Measurements from ENCODE around the gene IQSEC1.

Gene IQSEC1

GRCh38 chr3:13013151-13013561 is 60.1 kb downstream of the IQSEC1 start:
- H3K4me3 ChIP-seq (ENCODE audit: low read length): no peak overlapping the region
- peaks cover 9% of the 10 kb centered on the region for H3K4me1 ChIP-seq (ENCODE audit: control insufficient read depth, low read depth, low read length)
- no peak overlapping the region for H3K9ac ChIP-seq (ENCODE audit: low read length)
- H3K9me3 ChIP-seq (ENCODE audit: control insufficient read depth, low read depth, low read length): no peaks in the 10 kb centered on the region
- H3K27ac ChIP-seq (ENCODE audit: low read length): no peak overlapping the region
- H3K27me3 ChIP-seq (ENCODE audit: control insufficient read depth, insufficient read depth, low read length): no peaks in the 10 kb centered on the region
- no peaks in the 10 kb centered on the region for H3K36me3 ChIP-seq (ENCODE audit: control insufficient read depth, low read depth, low read length)

DNA sequence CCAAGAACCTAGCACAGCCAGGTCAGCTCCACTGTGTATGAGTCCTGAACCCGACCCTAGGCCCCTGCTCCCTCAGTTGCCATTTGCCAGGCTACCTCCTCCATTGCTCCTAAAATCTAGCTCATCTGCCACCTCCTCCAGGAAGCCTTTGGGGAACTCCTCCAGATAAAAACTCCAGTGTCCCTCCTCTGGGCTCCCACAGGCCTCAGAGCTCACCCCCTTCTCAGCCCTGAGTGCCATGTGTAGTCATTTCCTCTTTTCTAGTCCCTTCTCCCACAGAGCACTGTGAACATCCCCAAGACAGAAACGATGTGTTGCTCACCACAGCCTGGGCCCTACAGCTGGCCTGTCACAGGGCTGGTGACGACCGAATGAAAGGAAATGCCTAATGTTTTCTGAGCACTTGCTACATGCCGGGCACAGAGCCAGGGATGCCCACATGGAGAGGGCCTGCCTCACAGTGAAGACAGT is 61.0 kb downstream of the IQSEC1 start:
- H3K36me3 ChIP-seq (ENCODE audit: control insufficient read depth, low read depth, low read length): no peaks in the 10 kb centered on the region
- no peaks in the 10 kb centered on the region for H3K9me3 ChIP-seq (ENCODE audit: control insufficient read depth, low read depth, low read length)
- H3K4me3 ChIP-seq (ENCODE audit: low read length): no peak overlapping the region
- H3K4me1 ChIP-seq (ENCODE audit: control insufficient read depth, low read depth, low read length): peaks cover 4% of the 10 kb centered on the region
- H3K27me3 ChIP-seq (ENCODE audit: control insufficient read depth, insufficient read depth, low read length): no peaks in the 10 kb centered on the region
- H3K9ac ChIP-seq (ENCODE audit: low read length): no peak overlapping the region
- no peak overlapping the region for H3K27ac ChIP-seq (ENCODE audit: low read length)

DNA sequence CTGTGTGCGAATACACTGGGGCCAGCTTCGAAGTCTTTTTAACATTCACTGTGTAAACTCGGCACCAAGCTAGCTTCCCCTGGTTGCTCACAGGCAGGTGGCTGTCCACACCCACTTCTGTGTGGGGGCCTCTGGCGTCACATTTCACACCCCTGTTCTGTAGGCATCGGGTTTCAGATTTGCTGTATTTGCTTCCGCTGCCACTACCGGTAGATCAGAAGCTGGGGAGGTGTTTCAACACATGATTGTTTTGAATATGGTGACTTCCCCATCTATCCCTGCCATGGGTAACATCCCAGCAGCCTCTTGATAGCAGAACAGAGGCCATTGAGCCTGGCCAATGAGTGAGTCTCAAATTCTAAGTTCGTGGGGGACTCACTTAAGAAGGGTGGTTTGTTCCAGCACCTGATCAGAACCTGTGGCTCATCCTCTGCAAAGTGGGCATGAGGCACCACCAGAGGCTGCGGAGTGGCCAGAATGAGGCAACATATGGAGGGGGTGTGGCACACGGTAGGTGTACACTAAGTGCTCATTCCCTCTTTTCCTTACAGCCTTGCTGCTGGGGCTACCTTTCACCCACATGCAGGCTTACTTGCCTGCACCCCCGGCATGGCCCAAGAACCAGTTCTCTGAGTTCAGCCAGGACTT is 61.5 kb downstream of the IQSEC1 start:
- Histone ChIP-seq H3K36me3 (ENCODE audit: control insufficient read depth, low read depth, low read length) (no peaks in the 10 kb centered on the region), H3K27me3 (ENCODE audit: control insufficient read depth, insufficient read depth, low read length) (no peaks in the 10 kb centered on the region), H3K4me1 (ENCODE audit: control insufficient read depth, low read depth, low read length) (peaks cover 4% of the 10 kb centered on the region), H3K9me3 (ENCODE audit: control insufficient read depth, low read depth, low read length) (no peaks in the 10 kb centered on the region), H3K27ac (ENCODE audit: low read length) (no peak overlapping the region), H3K9ac (ENCODE audit: low read length) (no peak overlapping the region), H3K4me3 (ENCODE audit: low read length) (no peak overlapping the region)

- H3K4me1 ChIP-seq (ENCODE audit: control insufficient read depth, low read depth, low read length): no peaks in the 10 kb centered on the region
- no peaks in the 10 kb centered on the region for H3K36me3 ChIP-seq (ENCODE audit: control insufficient read depth, low read depth, low read length)
- no peak overlapping the region for H3K9ac ChIP-seq (ENCODE audit: low read length)
- H3K27ac ChIP-seq (ENCODE audit: low read length): no peak overlapping the region
- H3K4me3 ChIP-seq (ENCODE audit: low read length): no peak overlapping the region
- H3K9me3 ChIP-seq (ENCODE audit: control insufficient read depth, low read depth, low read length): no peaks in the 10 kb centered on the region
- no peaks in the 10 kb centered on the region for H3K27me3 ChIP-seq (ENCODE audit: control insufficient read depth, insufficient read depth, low read length)
These were observed 62.3 kb downstream of the IQSEC1 start for GRCh38 chr3:13010780-13011572.

- Histone ChIP-seq H3K27me3 (ENCODE audit: control insufficient read depth, insufficient read depth, low read length) (no peaks in the 10 kb centered on the region), H3K4me1 (ENCODE audit: control insufficient read depth, low read depth, low read length) (no peaks in the 10 kb centered on the region), H3K36me3 (ENCODE audit: control insufficient read depth, low read depth, low read length) (no peaks in the 10 kb centered on the region), H3K27ac (ENCODE audit: low read length) (no peak overlapping the region), H3K4me3 (ENCODE audit: low read length) (no peak overlapping the region), H3K9ac (ENCODE audit: low read length) (no peak overlapping the region), H3K9me3 (ENCODE audit: control insufficient read depth, low read depth, low read length) (no peaks in the 10 kb centered on the region)
These were observed 63.3 kb downstream of the IQSEC1 start for GRCh38 chr3:13009946-13010315.

GRCh38 chr3:13009132-13009945 is 63.9 kb downstream of the IQSEC1 start:
- H3K27me3 ChIP-seq (ENCODE audit: control insufficient read depth, insufficient read depth, low read length): no peaks in the 10 kb centered on the region
- no peak overlapping the region for H3K9ac ChIP-seq (ENCODE audit: low read length)
- no peak overlapping the region for H3K4me3 ChIP-seq (ENCODE audit: low read length)
- no peaks in the 10 kb centered on the region for H3K9me3 ChIP-seq (ENCODE audit: control insufficient read depth, low read depth, low read length)
- H3K4me1 ChIP-seq (ENCODE audit: control insufficient read depth, low read depth, low read length): peaks cover 3% of the 10 kb centered on the region
- no peaks in the 10 kb centered on the region for H3K36me3 ChIP-seq (ENCODE audit: control insufficient read depth, low read depth, low read length)
- H3K27ac ChIP-seq (ENCODE audit: low read length): no peak overlapping the region

- Histone ChIP-seq H3K9me3 (ENCODE audit: control insufficient read depth, low read depth, low read length) (no peaks in the 10 kb centered on the region), H3K27ac (ENCODE audit: low read length) (no peak overlapping the region), H3K36me3 (ENCODE audit: control insufficient read depth, low read depth, low read length) (no peaks in the 10 kb centered on the region), H3K27me3 (ENCODE audit: control insufficient read depth, insufficient read depth, low read length) (no peaks in the 10 kb centered on the region), H3K4me1 (ENCODE audit: control insufficient read depth, low read depth, low read length) (peaks cover 8% of the 10 kb centered on the region), H3K4me3 (ENCODE audit: low read length) (no peak overlapping the region), H3K9ac (ENCODE audit: low read length) (no peak overlapping the region)
These were observed 64.9 kb downstream of the IQSEC1 start for GRCh38 chr3:13008155-13008995.

DNA sequence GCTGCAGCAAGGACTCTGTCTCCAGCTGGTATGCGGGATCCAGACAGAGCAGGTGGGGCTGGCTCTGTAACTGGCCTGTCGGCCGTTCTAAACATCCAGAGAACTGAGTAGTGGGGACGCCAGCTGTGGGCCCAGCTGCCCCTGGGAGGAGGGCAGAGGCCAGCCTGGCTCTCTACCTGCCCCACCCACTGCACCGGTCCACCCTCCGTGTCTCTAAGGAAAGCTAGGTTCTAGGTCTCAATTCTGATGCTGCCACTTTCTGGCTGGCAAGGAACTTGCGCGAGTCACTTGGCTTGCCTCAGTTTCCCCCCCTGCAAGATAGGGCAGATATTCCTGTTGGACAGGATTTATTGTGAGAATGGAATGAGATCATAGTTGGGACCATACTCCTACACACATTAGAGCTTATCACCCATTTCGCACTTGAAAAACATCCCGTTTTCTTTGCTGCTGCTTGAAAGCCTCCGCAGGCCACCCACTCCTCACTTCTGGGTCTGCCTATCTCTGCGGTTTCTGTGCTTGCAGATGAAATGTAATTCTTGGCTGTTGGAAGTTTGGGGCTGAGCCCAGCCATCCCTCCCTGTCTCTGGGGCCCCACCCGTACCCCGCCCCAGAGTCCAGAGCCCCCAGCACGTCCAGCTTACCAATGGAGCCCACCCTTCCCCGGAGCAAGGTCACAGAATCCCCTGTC is 65.8 kb downstream of the IQSEC1 start:
- H3K36me3 ChIP-seq (ENCODE audit: control insufficient read depth, low read depth, low read length): no peaks in the 10 kb centered on the region
- no peak overlapping the region for H3K9ac ChIP-seq (ENCODE audit: low read length)
- no peaks in the 10 kb centered on the region for H3K9me3 ChIP-seq (ENCODE audit: control insufficient read depth, low read depth, low read length)
- no peak overlapping the region for H3K4me3 ChIP-seq (ENCODE audit: low read length)
- no peak overlapping the region for H3K27ac ChIP-seq (ENCODE audit: low read length)
- H3K4me1 ChIP-seq (ENCODE audit: control insufficient read depth, low read depth, low read length): peaks cover 13% of the 10 kb centered on the region
- no peaks in the 10 kb centered on the region for H3K27me3 ChIP-seq (ENCODE audit: control insufficient read depth, insufficient read depth, low read length)

GRCh38 chr3:13006216-13006990 is 66.8 kb downstream of the IQSEC1 start:
- Histone ChIP-seq H3K9me3 (ENCODE audit: control insufficient read depth, low read depth, low read length) (no peaks in the 10 kb centered on the region), H3K27me3 (ENCODE audit: control insufficient read depth, insufficient read depth, low read length) (no peaks in the 10 kb centered on the region), H3K4me1 (ENCODE audit: control insufficient read depth, low read depth, low read length) (peaks cover 13% of the 10 kb centered on the region), H3K27ac (ENCODE audit: low read length) (no peak overlapping the region), H3K36me3 (ENCODE audit: control insufficient read depth, low read depth, low read length) (no peaks in the 10 kb centered on the region), H3K9ac (ENCODE audit: low read length) (no peak overlapping the region), H3K4me3 (ENCODE audit: low read length) (no peak overlapping the region)

DNA sequence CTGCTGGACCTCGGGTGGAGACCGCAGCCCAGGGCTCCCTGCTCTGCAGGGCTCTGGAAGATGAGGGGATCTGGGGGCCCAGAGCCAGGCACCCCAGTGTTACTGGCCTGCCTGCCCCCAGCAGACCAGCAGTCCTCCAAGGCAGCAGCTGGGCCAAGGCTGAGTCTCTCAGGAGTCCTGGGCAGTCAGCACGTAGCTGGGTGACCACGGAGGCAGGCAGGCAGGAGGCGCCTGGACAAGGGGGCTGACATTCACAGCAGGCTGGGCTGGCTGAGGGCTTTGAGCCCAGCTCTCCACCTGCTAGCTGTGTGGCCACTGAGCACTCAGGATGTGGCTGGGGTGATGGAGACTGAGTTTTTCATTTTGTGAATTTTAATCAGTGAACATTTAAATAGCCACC is 67.9 kb downstream of the IQSEC1 start:
- Histone ChIP-seq H3K27me3 (ENCODE audit: control insufficient read depth, insufficient read depth, low read length) (no peaks in the 10 kb centered on the region), H3K9me3 (ENCODE audit: control insufficient read depth, low read depth, low read length) (no peaks in the 10 kb centered on the region), H3K27ac (ENCODE audit: low read length) (no peak overlapping the region), H3K36me3 (ENCODE audit: control insufficient read depth, low read depth, low read length) (no peaks in the 10 kb centered on the region), H3K4me3 (ENCODE audit: low read length) (no peak overlapping the region), H3K4me1 (ENCODE audit: control insufficient read depth, low read depth, low read length) (peaks cover 13% of the 10 kb centered on the region), H3K9ac (ENCODE audit: low read length) (no peak overlapping the region)

Measured in iPS-18a (cell line).